ENCODE results near the gene SCYGR8.

GRCh38 chr2:227724394-227725039, 21.2 kb upstream of the SCYGR8 start, which contains the start of gene SCYGR6:
- TF ChIP-seq FOXM1 (IDR thresholded peaks at IDR 0.05; ENCODE audit: borderline replicate concordance) (no peak), SUZ12 (IDR thresholded peaks at IDR 0.05) (no peak), TARDBP (IDR thresholded peaks at IDR 0.05) (no peak)
